Glutamatergic neuron (in vitro differentiated cells): ENCODE measurements around the gene TBC1D2B. TPM values are rescaled to one million over a fixed set of nuclear protein-coding genes. Genes with fewer than 3 reads are reported as not detected.

Source experiments
- DNase-seq: peaks from one replicate; pipeline ENCODE4 v3.0.0; 2022
- H3K27ac Mint-ChIP-seq: one replicate; pipeline ENCODE4 v1.8.0; 2020; ENCODE audit warnings: mild to moderate bottlenecking, mixed read lengths, inconsistent platforms; ENCODE audit not compliant: unreplicated experiment
- H3K27me3 Mint-ChIP-seq: one replicate; pipeline ENCODE4 v1.8.0; 2020; ENCODE audit warnings: mild to moderate bottlenecking, moderate library complexity, mixed read lengths, inconsistent platforms; ENCODE audit not compliant: unreplicated experiment
- H3K36me3 Mint-ChIP-seq: one replicate; pipeline ENCODE4 v1.8.0; 2020; ENCODE audit warnings: mild to moderate bottlenecking, mixed read lengths, inconsistent platforms; ENCODE audit not compliant: unreplicated experiment
- H3K4me1 Mint-ChIP-seq: one replicate; pipeline ENCODE4 v1.8.0; 2020; ENCODE audit warnings: mild to moderate bottlenecking, low read depth, mixed read lengths, inconsistent platforms; ENCODE audit not compliant: unreplicated experiment
- H3K4me3 Mint-ChIP-seq: one replicate; pipeline ENCODE4 v1.8.0; 2020; ENCODE audit warnings: mild to moderate bottlenecking, mixed read lengths, inconsistent platforms; ENCODE audit not compliant: unreplicated experiment
- H3K9me3 Mint-ChIP-seq: one replicate; pipeline ENCODE4 v1.8.0; 2020; ENCODE audit warnings: mild to moderate bottlenecking, moderate library complexity, mixed read lengths, inconsistent platforms; ENCODE audit not compliant: unreplicated experiment
- total RNA-seq: library from RNA; stranded (reverse); fragmentation: NEBNext Ultra II Directional; extraction: Animal tissue kit (Norgen Biotek cat#: 25700); gene quantifications from one replicate; pipeline ENCODE4 v1.2.1, GENCODE V29; 2021; ENCODE audit not compliant: unreplicated experiment
- TF ChIP-seq, protein P1 (sequence below): fragments of 200-600 bp; sonication (generic); IDR thresholded peaks from one replicate; pipeline ENCODE4 v1.5.0; 2021; ENCODE audit not compliant: partially characterized antibody, unreplicated experiment

Gene TBC1D2B
- total RNA-seq, 1 donor from 2014 or later: 45.3 TPM

DNA sequence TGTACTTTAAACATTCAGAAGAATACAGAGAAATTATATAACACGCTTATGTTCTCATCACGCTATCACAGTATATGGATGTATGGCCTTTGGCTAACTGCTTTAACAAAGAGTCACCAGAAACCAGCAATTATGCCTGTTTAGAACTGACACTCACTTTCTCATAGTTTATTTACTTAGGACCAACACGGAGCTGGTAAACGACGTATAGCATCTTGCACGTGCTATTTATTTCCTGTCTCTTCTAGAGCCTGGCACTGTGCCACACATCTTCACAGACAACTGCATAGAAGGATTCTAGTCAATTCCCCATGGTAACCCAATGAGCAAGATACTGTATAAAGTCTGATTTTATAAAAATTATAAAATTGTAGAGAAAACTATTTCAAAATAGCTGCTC, 43.6 kb downstream of the TBC1D2B start:
- no peak for DNase-seq
- no peaks in the 10 kb centered on the region for H3K36me3 Mint-ChIP-seq
- TF ChIP-seq, protein P1, sequence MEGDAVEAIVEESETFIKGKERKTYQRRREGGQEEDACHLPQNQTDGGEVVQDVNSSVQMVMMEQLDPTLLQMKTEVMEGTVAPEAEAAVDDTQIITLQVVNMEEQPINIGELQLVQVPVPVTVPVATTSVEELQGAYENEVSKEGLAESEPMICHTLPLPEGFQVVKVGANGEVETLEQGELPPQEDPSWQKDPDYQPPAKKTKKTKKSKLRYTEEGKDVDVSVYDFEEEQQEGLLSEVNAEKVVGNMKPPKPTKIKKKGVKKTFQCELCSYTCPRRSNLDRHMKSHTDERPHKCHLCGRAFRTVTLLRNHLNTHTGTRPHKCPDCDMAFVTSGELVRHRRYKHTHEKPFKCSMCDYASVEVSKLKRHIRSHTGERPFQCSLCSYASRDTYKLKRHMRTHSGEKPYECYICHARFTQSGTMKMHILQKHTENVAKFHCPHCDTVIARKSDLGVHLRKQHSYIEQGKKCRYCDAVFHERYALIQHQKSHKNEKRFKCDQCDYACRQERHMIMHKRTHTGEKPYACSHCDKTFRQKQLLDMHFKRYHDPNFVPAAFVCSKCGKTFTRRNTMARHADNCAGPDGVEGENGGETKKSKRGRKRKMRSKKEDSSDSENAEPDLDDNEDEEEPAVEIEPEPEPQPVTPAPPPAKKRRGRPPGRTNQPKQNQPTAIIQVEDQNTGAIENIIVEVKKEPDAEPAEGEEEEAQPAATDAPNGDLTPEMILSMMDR: no peak
- no peak overlapping the region for H3K27ac Mint-ChIP-seq
- peaks cover 2% of the 10 kb centered on the region for H3K9me3 Mint-ChIP-seq
- peaks cover 32% of the 10 kb centered on the region for H3K4me1 Mint-ChIP-seq
- peaks cover 7% of the 10 kb centered on the region for H3K27me3 Mint-ChIP-seq
- no peak overlapping the region for H3K4me3 Mint-ChIP-seq

DNA sequence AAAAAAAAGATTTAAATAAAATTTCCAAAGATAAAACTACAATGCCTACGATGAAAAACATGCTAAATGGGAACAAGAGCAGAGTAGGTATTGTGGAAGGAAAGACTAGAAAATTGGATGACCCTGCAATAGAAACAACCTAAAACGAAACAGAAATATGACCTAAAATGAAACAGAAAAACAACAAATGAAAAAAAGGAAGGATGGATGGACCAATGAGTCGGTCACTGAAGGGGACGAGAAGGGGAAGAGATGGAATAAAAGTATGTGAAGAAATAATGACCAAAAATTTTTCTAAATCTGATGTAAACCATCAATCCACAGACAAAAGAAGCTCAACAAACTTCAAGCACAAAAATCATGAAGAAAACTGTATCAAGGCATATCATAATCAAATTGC, 44.8 kb downstream of the TBC1D2B start:
- TF ChIP-seq, protein P1: no peak
- Mint-ChIP-seq H3K4me3 (no peak overlapping the region), H3K27me3 (peaks cover 3% of the 10 kb centered on the region), H3K9me3 (peaks cover under 1% of the 10 kb centered on the region), H3K36me3 (no peaks in the 10 kb centered on the region), H3K4me1 (peaks cover 26% of the 10 kb centered on the region), H3K27ac (no peak overlapping the region)
- DNase-seq: no peak

DNA sequence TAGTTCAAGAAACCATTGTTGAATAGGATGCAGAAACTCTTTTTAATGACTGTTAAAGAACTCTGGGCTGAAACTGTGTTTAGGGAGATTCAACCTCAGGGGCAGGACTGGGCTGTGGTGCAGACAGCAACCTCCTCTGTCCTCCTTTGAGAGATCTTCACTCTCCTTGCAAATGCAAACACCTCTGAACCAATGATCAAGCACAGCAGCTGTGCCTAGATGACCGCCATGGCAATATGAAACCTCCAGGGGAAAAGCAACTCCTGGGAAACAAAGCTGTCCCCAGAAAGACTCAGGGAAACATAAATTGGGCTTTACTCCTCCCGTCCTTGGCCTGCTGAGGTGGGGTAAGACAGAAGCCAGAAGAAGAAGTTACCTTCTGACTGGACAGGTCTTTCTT, 52.6 kb downstream of the TBC1D2B start:
- Mint-ChIP-seq H3K27ac (peak overlapping the region; percentile 60), H3K9me3 (no peaks in the 10 kb centered on the region), H3K4me3 (peak overlapping the region; percentile 64), H3K4me1 (peaks cover 20% of the 10 kb centered on the region), H3K36me3 (no peaks in the 10 kb centered on the region), H3K27me3 (no peaks in the 10 kb centered on the region)
- TF ChIP-seq, protein P1: no peak
- no peak for DNase-seq

DNA sequence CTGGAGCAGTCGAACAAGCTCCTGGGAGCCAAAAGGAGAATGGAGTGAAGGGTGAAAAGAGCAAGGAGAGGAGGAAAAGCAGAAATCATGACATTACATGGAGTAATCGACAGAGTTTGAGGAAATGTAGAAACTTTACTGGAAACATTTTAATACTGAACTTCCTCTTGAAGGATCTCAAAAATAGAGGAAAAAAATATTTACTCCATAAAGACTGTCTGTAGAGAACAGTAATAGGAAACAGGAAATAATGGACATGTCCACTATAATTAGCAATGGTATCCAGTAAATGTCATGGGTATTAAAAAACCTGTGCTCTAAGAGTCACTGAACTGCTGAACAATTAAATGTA, 53.0 kb downstream of the TBC1D2B start:
- H3K36me3 Mint-ChIP-seq: no peaks in the 10 kb centered on the region
- H3K27ac Mint-ChIP-seq: peak overlapping the region; percentile 60
- DNase-seq: no peak
- no peaks in the 10 kb centered on the region for H3K9me3 Mint-ChIP-seq
- TF ChIP-seq, protein P1: no peak
- no peak overlapping the region for H3K4me3 Mint-ChIP-seq
- H3K27me3 Mint-ChIP-seq: no peaks in the 10 kb centered on the region
- peaks cover 20% of the 10 kb centered on the region for H3K4me1 Mint-ChIP-seq

- Mint-ChIP-seq H3K27ac (no peak overlapping the region), H3K36me3 (no peaks in the 10 kb centered on the region), H3K27me3 (no peaks in the 10 kb centered on the region)
These were observed 53.5 kb downstream of the TBC1D2B start for GRCh38 chr15:78023865-78024518.

More at GRCh38 chr15:78023865-78024518, 53.5 kb downstream of the TBC1D2B start:
- H3K9me3 Mint-ChIP-seq: no peaks in the 10 kb centered on the region
- DNase-seq: no peak
- H3K4me3 Mint-ChIP-seq: peak overlapping the region; percentile 47
- TF ChIP-seq, protein P1: no peak
- H3K4me1 Mint-ChIP-seq: peaks cover 20% of the 10 kb centered on the region
